Kasumi-1 (cell line): ENCODE results near the gene DLGAP1.
"Not testable (repeated sequence)": the region's sequence is repeated elsewhere in the genome, so short reads cannot be mapped to it uniquely, and the experiment has no call there.

Experiments used
- DNase-seq, 2 experiments: peaks; one replicate each; lab custom pipeline; 2025; lab: John Stamatoyannopoulos, UW

The DLGAP1 gene

GRCh38 chr18:4385876-4386275 is 69.2 kb downstream of the DLGAP1 start:
- no peak for DNase-seq

GRCh38 chr18:4384932-4385331 is 70.2 kb downstream of the DLGAP1 start:
- DNase-seq, result no peak

- DNase-seq, result no peak
Measured at GRCh38 chr18:4374564-4374963, 80.5 kb downstream of the DLGAP1 start.

GRCh38 chr18:4369705-4370104 is 85.4 kb downstream of the DLGAP1 start:
- no peak for DNase-seq

- DNase-seq, result no peak
Measured at GRCh38 chr18:4360221-4360715, 94.8 kb downstream of the DLGAP1 start.

- no peak for DNase-seq
Measured at GRCh38 chr18:4358618-4359017, 96.5 kb downstream of the DLGAP1 start.

- DNase-seq, result no peak
Measured at GRCh38 chr18:4357579-4357978, 97.5 kb downstream of the DLGAP1 start.

GRCh38 chr18:4356929-4357328 is 98.2 kb downstream of the DLGAP1 start:
- DNase-seq, result no peak

GRCh38 chr18:4353853-4354418 is 101.2 kb downstream of the DLGAP1 start:
- no peak for DNase-seq

GRCh38 chr18:4352746-4353551 is 102.2 kb downstream of the DLGAP1 start:
- no peak for DNase-seq

- DNase-seq, result no peak
Measured at GRCh38 chr18:4351005-4351404, 104.1 kb downstream of the DLGAP1 start.

- DNase-seq, result no peak
Measured at GRCh38 chr18:4335386-4335785, 119.7 kb downstream of the DLGAP1 start.

- DNase-seq, result no peak
Measured at GRCh38 chr18:4333043-4333442, 122.1 kb downstream of the DLGAP1 start.

GRCh38 chr18:4319738-4320677 is 135.1 kb downstream of the DLGAP1 start:
- no peak for DNase-seq

- DNase-seq, result no peak
Measured at GRCh38 chr18:4318311-4318710, 136.8 kb downstream of the DLGAP1 start.

- not testable (repeated sequence) for DNase-seq
Measured at GRCh38 chr18:4311945-4312344, 143.2 kb downstream of the DLGAP1 start.

GRCh38 chr18:4311136-4311535 is 144.0 kb downstream of the DLGAP1 start:
- DNase-seq, result no peak

- no peak for DNase-seq
Measured at GRCh38 chr18:4309227-4309626, 145.9 kb downstream of the DLGAP1 start.

GRCh38 chr18:4308576-4308975 is 146.5 kb downstream of the DLGAP1 start:
- DNase-seq, result no peak

GRCh38 chr18:4299395-4299794 is 155.7 kb downstream of the DLGAP1 start:
- no peak for DNase-seq

GRCh38 chr18:4293337-4293736 is 161.8 kb downstream of the DLGAP1 start:
- no peak for DNase-seq

- DNase-seq, result no peak
Measured at GRCh38 chr18:4292696-4293095, 162.4 kb downstream of the DLGAP1 start.
